NCI-H1930 (cell line): ENCODE results near the gene NCEH1.
A peak's percentile ranks its signal among the peaks of the same experiment; 100 is the strongest.
"Not testable (repeated sequence)": the region's sequence is repeated elsewhere in the genome, so short reads cannot be mapped to it uniquely, and the experiment has no call there.

Experiments used
- DNase-seq, 2 experiments: peaks; one replicate each; lab custom pipeline; 2025; lab: John Stamatoyannopoulos, UW

Gene NCEH1

GRCh38 chr3:172676196-172676922 lies 34.5 kb downstream of the NCEH1 start:
- no peak for DNase-seq

DNA sequence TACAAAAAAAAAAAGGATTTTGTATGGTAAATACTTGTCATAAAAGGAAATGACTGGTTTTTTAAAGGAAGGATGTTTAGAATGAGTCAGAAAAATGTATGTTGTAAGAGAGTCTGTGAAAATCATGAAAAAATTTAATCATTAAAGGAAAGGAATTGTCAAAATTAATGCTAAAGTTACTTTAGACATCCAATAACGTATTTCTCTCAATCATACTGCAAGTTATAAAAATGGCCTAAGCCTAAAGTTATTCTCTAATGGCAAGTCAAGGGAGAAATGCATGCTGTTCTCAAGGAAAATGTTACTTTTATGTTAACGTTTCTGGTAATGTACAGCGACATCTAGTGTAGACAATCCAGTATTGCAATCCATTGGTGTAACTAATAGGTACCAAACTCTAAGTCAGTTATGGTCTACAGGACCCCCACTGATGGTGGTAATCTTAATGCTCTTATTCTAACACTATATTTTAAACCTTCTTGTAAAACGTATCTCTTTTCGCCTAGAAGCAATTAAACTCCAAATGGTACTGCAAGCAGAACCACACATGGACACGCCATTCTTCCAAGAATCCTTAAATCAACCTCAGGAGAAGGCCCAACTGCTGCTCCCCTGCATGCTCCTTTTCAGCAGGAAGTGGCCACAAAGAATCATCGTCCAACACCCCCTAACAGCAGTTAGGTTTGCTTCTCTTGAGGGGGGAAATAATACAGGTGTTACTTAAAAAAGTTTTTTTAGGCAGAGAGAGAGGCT lies 35.2 kb downstream of the NCEH1 start:
- DNase-seq: peak; percentile 1 to 42

GRCh38 chr3:172673210-172673679 lies 37.6 kb downstream of the NCEH1 start:
- DNase-seq: peak; percentile 9

- no peak for DNase-seq
Measured at GRCh38 chr3:172669021-172669420, 41.8 kb downstream of the NCEH1 start.

DNA sequence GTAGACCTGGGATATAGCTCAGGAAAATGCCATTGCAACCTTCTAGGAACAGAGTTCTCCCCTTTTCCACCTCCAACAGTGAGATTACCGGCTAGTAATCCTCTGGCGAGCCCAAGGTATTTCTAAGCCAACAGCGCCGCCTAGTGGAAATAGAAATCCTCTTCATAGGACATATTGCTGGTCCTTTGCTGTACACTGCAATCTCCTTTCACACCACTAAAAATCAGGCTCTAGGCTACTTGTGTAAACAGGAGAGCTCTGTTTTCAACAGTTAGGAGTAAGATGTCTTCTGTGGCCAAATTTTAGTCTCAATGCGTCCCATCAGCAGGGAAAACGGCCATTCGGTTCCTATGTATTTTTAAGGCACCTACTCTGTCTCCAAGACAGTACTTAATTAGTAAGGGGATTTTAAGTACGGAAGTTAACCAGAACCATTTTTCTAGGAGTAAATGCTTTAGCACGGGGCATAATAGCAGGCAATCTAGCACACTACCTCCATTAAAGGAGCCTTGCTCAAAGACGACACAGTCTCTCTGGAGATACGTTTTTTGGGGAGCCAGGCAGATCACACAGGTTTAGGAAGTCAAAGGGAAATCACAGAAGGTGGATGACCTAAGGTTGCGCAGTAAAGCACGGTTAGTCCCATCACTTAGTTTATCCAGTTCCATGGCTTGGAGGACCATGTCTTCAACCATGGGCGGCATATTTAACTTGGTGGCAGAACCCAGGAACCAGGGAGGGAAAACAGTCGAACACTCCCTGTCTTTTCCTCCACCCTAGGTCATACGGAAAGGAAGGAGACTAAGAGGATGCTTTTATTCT lies 43.8 kb downstream of the NCEH1 start:
- DNase-seq: peak; percentile 37 to 72

GRCh38 chr3:172666181-172666872 lies 44.5 kb downstream of the NCEH1 start:
- DNase-seq: peak; percentile 7 to 29

DNA sequence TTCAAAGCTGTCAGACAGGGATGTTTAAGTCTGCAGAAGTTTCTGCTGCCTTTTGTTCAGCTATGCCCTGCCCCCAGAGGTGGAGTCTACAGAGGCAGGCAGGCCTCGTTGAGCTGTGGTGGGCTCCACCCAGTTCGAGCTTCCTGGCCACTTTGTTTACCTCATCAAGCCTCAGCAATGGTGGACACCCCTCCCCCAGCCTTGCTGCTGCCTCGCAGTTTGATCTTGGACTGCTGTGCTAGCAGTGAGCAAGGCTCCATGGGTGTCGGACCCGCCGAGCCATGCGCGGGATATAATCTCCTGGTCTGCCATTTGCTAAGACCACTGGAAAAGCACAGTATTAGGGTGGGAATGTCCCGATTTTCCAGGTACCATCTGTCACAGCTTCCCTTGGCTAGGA lies 45.4 kb downstream of the NCEH1 start:
- not testable (repeated sequence) for DNase-seq

GRCh38 chr3:172660421-172660820 lies 50.4 kb downstream of the NCEH1 start:
- not testable (repeated sequence) for DNase-seq

GRCh38 chr3:172659246-172660002 lies 51.4 kb downstream of the NCEH1 start:
- DNase-seq: no peak

- no peak for DNase-seq
Measured at GRCh38 chr3:172658344-172659245, 52.3 kb downstream of the NCEH1 start.

DNA sequence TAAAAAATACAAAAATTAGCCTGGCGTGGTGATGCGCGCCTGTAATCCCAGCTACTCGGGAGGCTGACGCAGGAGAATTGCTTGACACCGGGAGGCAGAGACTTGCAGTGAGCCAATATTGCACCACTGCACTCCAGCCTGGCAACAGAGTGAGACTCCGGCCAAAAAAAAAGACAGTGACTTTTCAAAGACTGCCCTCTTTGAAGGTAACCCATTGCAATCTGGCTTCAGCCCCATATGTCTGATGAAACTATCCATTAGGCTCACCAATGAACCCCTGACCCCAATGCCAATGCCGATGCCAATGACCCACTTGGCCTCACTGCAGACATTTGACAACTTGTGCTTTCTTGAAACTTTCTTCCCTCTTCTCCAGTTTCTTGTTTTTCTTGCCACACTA lies 54.3 kb downstream of the NCEH1 start:
- no peak for DNase-seq

DNA sequence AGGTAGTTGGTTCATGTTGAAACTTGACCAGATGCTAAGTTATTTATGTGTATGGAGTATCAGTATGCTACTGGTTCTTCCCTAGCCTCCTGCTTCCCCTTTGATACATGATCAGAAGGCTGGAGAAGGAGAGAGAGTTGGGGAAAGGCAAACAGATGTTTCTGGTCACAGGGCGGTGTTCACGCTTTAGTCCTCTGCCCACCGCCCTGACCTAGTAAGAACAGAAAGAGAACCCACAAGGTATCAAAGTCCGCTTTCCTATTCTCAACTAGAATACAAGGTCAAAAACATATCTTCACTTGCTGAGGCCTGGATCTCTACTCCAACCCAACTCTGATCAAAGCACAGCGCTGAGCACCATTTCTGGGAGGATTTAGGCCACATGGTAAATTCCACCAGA lies 55.5 kb downstream of the NCEH1 start:
- DNase-seq: no peak

GRCh38 chr3:172654470-172654869 lies 56.4 kb downstream of the NCEH1 start:
- no peak for DNase-seq

DNA sequence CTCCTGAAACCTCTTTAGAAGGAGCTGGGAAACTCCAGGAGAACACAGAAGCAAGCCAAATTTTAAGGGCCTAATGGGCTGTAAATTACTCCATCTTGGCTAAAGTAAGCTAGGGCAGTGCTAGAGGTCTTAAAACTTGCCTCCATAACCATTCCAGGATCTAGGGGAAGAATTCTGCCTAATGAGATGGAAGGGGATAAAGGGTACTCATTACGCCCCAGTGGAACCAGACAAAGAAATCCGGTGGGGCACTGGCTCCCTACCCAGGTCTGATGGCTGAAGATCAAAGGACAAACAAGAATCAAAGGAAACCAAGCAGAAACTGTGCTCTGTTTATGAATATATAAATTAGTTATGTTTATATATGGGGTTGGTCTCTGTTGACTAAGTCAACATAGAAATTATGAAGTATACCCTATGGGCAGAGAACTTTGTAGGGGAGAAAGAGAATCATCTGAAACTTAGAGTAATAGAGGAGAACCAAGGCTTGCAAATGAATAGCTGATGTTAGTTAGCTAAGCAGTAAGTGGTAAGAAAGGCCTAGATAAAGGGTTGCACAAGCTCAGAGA lies 57.8 kb downstream of the NCEH1 start:
- DNase-seq: no peak

DNA sequence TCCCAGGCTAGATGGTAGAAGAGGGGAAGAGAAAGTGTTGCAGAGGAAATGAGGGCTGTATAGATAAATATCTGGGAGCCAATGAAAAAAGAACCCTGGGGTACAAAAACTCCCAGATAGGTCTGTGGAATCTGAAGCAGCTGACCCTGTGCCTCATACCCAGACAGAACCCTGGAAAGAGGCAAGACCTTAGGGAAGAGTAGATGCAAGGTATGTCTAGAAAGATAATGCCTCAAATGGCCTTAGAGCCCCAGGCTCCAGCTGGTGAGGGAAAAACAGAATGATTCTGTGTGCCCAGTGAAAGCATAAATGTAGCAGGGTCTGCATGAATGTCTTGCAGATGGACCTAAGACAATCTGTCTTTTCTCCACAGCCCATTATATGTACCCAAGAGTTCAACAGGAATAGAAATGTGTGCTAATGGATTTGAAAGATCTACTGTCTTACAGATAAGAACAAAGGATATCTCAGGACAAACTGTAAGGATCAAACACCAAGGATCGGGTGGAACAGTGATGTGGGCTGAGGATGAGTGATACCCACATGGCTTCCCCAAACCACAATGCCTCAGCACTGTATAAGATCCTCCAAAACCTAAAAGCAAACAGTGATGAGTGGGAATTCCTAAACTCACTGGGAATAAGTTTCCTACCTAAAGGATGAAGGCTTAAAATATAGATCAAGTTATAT lies 58.8 kb downstream of the NCEH1 start:
- DNase-seq: no peak

DNA sequence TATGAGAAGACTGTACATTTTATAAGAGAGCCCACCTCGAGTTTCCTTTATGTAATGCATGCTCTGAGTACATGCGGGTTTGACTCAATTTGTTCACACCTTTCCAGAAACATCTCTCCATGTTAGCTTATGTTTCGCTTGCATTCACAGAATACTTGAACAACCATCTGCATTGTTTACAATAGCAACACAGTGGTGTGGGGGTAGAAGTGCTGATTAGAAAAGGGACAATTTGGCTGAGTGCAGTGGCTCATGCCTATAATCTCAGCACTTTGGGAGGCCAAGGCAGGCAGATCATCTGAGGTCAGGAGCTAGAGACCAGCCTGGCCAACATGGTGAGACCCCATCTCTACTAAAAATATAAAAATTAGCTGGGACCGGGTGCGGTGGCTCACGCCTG lies 60.9 kb downstream of the NCEH1 start:
- DNase-seq: no peak

GRCh38 chr3:172648747-172649146 lies 62.1 kb downstream of the NCEH1 start:
- no peak for DNase-seq

DNA sequence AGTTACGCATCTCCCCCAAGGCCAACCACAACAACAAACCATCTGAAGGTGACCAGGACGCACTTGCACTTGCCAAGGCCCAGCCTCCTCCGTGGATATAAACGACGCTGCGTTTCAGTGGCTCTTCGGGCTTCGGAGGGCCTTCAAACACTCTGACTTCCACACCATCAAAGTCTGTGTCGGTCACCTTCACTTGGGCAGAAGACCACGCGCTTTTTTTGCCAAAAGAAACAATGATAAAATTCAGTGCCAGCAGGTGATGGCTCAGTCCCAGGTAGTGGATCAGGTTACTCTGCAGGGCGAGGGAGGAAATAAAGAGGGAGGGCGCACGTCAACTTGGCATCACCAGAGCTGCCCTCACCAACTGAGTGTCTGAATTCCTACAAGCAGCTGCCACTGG lies 63.0 kb downstream of the NCEH1 start:
- no peak for DNase-seq

DNA sequence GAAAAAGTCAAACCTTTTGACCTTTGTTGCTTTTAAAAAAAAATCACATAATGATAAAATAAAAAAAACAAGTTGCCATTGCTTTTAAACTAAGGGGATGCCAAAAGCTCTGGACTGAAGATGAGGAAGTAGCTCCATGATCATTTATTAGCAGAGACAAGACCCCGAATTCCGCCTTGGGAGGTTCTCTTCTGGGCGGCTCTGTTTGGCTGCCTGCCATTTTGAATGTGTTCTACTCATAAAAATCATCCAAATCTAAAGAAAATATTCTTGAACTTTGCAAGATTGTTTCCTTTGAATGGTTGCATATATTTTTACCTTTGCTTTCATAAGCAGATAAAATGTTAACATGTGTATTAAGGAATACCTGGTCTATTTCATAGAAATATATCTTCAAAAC lies 63.8 kb downstream of the NCEH1 start:
- DNase-seq: no peak
